Kidney capillary endothelial cell (primary cell): Measurements from ENCODE around the gene CACNA1H.
"Not testable (repeated sequence)": the region's sequence is repeated elsewhere in the genome, so short reads cannot be mapped to it uniquely, and the experiment has no call there.

Experiments
- DNase-seq: peaks from one replicate; pipeline ENCODE4 v3.0.0-alpha.2; 2018; ENCODE audit warnings: low spot score

CACNA1H gene

DNA sequence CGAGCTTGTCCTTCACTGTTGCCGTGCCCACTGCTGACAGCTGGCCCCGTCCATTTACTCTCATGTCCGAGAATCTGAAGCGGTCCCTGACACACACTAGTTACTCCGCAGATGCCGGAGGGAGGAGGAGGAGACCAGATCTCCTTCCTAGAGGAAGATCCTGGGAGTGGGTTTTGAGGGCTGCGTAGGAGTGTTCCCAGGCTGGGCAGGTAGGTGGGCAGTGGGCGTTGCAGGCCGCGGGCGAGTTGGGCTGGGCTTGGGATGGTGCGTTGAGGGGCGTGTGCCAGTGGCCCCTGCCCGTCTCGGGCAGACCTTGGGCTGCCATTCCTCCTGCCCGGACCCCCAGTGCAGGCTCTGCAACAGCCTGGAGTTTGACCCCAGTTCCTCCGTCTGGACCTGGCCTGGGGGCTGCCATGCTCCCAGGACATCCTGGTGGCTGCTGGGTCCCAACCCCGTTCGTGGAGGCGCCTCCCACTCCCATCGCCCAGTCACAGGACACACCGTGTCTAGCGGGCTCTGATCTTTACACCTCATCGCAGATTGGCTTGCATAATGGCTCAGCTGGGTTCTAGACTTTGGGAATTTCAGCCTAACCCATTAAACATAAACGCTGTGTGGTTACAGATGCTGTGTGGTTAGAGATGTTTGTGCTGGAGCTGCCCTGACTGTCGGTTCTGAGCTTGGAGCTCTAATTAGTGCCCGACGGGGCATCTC, 22.8 kb downstream of the CACNA1H start:
- DNase-seq: no peak

DNA sequence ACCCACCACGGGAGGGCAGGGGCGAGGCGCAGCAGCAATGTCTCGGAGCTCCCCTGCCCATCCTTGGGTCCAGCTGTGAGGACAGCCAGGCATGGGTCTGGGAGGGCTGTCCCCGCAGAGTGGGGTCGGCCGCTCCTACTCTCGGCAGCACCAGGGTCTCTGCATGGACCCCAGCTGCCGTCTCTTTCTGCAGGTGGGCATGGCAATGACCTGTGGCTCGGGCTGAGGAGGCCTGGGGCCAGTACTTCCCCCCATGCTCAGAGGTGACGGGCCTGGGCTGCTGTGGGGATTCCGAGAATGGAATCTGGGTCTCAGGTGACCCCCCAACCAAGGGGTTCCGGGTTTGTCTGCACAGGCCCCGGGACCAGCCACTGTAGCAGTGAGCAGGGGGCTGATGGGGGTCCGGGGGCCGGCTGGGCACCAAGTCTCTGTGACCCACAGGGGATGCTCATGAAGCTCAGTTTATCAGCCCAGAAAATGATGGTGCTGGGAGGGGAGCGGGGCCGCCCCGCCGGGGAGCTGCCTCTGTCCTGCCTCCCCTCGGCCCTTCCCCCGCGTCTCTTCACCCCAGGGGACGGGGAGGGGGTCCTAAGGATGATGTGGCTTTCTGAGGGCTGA, 23.5 kb downstream of the CACNA1H start:
- no peak for DNase-seq

DNA sequence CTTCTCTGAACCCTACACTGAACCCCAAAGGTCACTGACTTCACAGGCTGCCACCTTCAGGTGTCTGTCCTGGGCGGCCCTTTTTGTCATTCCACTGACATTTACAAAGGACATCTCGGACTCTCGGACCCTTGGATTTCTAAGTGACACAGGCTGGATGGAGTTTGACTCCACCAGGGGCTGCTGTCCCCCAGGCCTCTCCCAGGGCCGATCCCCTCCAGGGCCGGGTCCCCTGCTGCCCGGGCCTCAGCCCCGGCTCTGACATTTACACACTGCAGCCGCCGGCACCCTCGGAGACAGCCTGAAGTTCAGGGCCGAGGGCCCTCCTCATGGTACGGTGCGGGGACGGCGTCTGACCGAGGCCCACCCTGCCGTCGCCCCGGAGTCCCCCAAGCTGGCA, 24.1 kb downstream of the CACNA1H start:
- no peak for DNase-seq

DNA sequence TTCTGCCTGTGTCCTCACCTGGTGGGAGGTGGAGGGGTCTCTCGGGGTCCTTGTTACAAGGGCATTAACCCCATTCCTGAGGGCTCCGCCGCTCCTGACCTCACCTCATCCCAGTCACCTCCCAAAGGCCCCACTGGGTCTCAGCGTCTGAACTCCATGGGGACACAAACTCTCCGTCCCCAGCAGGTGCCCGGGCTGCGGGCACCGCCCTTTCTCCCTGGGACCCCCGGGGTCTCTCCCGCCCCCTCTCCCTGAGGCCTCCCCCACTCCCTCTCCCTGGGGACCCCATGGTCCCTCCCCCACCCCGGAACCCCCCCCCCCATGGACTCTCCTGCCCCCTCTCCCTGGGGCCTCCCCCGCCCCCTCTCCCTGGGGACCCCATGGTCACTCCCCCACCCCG, 24.8 kb downstream of the CACNA1H start:
- DNase-seq: no peak

DNA sequence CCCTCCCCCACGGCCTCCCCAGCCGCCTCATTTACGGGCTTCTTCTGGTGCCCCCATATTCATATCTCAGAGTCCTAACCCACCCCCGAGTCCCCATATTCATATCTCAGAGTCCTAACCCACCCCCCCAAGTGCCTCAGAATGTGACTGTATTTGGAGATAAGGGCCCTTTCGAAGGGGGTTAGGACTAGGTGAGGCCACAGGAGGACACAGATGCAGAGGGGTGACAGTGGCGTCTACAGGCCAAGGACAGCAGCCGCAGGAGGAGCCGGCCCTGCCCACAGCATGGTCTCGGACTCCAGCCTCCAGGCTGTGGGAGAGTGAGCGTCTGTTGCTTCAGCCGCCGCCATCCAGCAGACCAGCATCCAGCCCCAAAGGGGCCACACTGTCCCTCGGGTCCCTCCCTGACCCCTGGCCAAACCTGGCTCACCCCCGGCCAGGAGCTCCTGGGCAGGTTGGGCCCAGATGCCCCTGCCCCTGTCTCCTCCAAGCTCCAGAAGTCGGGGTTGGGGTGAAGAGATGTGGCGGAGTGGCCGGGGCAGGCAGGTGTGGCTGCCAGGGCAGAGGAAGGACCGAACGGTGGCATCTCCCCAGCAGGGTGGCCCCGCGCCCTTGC, 25.5 kb downstream of the CACNA1H start:
- DNase-seq: no peak

DNA sequence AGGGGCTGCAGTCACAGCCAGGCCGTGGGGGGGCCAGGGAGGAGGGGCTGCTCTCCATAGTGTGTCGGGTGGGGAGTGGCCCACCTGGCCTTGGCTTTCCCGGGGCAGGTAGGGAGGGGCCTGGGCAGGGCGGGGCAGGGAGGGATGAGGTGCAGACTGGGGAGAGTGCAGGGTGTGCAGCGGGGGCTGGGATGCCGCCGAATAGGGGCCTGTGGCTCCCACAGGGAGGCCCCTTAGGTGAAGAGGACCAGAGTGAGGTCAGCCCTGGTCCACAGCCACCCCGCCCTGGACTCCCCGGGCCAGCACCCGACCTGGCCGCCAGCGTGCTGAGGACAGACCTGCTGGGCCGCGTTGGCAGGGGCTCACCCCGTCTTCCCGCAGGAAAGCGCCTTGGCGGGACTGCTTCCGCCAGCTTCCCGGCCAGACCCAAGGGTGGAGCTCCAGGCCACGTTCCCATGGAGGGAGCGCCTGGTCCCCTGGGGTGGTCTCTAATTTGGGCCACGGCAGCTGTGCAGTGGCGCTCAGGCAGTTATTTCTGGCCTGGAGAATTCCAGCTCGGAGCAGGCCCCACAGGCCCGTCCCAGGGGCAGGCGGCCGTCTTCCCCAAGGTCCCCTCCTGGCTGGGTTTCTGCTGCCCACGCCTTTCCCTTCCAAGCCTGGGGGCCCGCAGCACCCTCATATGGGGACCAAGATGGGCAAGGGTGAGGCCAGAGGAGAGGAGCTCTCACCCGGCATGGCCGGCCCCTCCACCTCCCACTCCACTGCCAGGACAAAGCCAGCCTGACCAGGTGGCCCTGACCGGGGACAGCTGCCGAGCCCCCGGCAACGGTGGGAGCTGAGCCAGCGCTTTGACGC, 27.9 kb downstream of the CACNA1H start:
- DNase-seq: no peak

DNA sequence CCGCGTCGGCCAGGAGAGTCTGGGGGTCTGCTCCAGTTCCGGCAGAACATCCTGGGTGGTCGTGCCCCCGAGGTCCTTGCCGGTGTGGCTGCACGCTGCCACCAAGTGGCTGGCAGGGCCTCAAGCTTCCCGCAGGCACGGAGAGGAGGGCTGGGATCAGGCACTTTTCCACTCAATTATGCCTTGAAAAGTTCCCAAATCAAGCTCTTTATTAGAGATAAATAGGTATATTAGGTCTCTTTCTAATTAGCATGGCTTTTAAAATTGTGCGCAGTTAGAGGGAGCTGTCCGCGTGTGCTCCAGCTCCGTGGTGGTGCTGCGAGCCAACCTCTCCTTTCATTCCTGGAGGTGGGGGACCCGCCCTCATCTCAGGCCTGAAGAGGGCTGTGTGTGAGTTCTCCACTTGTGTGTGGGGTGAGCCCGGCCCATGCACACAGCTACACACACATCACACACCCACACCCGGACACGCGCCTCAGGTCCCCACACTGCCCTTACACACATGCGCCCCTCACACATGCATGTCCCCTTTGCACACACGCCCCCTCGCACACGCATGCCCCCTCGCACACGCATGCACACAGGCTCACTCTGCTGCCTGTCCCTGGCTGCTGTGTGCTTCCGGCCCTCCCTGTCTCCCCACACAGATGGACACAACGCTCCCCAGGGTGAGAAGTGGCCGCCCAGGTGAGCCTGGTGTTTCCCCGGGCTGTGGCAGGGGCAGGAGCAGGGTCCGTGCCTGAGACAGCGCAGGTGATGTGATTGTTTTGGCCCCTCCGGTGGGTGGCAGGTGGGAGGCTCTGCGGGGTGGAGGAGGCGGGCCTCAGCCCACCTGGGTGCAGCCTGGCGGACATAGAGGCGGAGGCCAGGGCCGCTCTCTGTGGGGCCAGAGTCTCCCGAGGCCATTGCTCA, 28.8 kb downstream of the CACNA1H start:
- DNase-seq: no peak

DNA sequence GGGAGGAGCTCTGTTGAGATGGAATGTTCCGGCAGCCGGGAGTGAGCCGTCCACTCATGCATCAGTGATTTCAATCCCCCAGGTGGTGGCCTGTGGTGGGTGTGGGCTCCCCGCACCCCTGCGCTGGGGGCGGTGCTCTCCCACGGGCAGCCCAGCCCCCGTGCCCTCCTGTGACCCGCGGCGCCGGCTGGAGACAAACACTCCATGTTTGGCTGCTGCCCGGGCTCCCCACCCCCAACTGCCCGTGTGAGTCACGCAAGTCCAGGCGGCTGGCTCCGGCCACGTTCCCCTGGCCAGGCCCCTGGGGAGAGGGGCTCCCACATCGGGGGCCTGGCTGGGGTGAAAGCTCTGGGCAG, 29.4 kb downstream of the CACNA1H start:
- DNase-seq: peak; percentile 39

DNA sequence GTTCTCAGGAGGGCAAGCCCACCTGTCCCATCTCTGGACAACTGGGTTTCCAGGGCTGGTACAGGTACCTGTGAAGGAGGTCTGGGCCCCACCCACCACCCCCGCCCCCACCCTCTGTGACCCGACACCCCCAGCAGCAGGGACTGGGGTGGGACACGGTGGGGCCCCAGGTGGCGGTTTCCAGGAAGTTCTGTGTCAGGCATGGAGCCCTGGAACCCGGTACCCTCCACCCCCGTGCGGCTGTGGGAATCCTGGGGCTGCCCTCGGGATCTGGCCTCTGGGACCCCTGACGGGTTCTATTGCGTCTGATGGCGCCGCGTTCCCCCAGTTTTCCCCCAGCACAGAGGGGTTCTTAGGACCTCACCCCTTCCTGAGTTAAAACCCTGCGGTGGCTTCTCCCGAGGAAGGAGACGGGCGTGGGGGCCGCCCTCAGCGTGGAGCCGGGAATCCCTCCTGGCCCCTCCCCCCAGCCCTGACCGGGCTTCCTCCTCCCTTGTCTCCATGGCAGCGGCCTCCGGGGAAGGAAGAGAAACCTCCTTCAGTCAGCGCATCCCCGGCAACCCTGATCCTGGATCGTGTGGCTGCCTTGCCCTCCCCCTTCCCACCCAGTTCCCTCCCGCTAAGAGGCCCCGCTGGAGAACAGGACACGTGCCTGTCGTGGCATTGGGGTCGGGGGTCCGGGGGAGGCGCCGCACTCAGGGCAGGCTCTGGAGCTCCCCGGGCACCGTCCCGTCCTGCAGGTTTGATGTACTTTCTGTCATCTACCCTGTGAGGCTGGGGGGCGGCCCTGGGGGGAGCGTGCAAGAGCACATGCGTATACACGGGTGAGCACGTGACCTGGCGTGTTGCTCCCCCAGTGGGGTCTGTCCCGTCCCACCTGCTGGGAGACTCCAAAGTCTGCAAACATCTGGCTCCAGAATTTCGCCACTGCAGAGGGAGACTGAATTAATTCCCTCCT, 30.3 kb downstream of the CACNA1H start:
- DNase-seq: no peak

DNA sequence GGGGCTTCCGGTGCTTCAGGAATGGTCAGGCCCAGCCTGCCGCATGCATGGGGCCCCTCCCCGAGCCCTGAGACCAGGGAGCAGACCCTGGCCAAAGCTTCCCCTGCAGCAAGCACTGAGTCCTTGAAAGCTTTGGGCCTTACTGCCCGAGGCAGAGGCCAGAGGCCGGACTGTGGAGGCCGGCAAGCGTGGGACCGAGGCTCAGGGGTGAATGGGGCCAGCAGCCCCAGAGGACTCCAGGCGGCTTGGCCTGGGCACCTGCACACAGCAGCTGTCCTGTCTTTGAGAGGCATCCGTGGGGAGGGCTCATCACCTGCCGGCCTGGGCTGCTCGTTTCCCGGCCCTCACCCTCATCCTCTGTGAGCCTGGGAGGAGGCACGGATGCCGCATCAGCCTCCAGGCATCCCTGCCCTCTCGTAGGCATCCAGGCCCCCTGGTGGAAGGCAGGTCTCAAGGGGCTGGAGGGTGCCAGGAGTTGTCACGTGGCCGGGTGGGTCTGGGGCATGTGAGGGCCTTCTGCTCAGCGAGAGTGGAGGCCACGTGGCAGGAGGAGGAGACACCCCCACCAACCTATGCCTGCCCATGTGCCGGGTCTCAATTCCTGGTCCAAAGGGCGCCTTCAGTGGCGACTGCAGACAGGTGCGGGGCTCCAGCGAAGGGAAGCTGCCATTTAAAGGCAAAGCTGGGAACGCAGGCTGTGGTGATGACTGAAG, 31.4 kb downstream of the CACNA1H start:
- DNase-seq: no peak

DNA sequence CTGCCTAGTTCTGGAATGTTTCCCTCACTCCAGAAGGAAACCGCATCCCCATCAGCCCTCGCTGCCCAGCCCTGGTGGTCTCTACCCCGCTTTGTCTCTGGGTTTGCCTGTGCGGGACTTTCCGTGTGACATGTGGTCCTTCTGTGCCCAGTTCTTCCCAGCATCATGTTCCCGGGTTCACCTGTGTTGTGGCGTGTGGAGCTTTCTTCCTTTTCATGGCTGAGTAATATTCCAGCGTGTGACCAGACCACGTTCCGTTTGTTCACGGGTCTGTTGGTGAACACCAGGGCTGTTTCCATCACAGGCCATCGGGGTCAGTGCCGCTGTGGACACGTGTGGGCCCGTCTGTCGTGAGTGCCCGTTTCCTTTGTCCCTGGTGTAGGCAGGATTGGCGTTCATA, 32.1 kb downstream of the CACNA1H start:
- no peak for DNase-seq

DNA sequence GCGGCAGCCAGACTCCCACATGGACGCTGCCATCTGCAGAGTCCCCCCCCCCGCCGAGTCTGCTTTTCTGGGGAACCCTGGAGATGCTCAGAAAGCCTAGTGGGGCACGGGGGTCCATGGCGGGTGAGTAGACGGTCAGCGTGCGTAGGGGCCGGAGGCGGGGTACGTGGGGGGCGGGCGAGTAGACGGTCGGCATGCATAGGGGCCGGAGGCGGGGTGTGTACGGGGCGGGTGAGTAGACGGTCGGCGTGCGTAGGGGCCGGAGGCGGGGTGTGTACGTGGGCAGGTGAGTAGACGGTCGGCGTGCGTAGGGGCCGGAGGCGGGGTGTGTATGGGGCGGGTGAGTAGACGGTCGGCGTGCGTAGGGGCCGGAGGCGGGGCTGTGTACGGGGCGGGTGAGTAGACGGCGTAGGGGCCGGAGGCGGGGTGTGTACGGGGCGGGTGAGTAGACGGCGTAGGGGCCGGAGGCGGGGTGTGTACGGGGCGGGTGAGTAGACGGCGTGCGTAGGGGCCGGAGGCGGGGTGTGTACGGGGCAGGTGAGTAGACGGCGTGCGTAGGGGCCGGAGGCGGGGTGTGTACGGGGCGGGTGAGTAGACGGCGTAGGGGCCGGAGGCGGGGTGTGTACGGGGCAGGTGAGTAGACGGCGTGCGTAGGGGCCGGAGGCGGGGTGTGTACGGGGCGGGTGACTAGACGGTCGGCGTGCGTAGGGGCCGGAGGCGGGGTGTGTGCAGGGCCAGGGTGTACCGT, 32.7 kb downstream of the CACNA1H start:
- DNase-seq: not testable (repeated sequence)

DNA sequence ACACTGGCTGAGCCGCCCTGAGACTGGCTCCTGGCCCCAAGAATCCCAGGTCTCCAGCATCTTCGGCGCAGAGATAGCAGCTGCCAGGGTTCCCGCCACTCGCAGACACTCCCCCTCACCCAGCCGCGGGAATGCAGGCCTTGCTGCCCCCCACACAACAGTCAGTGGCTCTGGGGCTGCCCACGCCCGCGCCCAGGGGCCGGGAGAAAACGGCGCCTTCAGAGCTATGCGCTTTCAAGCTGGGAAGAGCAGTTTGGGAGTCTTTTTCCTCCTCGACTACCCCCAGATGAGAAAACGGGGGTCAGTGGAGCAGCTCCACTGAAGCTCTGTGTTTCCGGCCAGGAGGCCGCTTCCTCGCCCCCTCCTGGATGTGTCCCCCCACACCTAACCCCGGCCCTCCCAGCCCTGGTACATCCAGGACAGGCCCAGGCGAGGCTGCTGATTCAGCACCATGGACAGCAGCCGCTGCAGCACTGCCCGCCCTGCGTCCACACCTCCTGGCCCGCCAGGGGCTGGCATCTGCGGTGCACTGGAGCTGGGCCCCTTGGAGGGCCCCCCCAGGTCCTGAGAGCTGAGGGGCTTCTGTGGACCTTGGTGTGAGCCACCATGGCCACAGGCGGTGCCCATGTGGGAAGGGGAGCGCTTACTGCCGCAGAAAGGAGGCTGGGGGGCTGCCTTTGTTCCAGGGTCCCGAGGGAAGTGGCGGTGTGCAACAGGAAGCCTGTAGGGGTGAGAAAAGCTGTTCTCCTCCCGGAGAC, 35.7 kb downstream of the CACNA1H start:
- peak; percentile 34 for DNase-seq

DNA sequence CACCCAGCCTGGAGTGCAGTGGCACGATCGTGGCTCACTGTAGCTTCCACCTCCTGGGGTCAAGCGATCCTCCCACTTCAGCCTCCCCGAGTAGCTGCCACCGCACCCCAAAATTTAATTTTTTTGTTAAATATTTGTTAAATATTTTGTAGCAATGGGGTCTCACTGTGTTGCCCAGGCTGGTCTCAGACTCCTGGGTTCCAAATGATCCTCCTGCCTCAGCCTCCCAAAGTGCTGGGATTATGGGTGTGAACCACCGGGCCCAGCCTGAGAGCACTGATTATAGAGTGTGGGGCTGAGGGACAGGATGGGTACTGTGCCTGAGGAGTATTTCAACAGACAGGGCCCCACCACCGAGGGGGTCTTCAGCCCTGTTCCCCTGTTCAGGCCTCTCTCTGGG, 36.5 kb downstream of the CACNA1H start:
- no peak for DNase-seq

DNA sequence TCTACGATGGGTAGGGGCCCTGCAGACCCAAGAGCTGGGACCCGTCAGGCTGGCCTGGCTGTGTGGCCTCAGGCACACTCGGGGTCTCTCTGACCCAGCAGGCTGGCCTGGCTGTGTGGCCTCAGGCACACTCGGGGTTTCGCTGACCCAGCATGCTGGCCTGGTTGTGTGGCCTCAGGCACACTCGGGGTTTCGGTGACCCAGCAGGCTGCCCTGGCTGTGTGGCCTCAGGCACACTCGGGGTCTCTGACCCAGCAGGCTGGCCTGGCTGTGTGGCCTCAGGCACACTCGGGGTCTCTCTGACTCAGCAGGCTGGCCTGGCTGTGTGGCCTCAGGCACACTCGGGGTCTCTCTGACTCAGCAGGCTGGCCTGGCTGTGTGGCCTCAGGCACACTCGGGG, 37.9 kb downstream of the CACNA1H start:
- not testable (repeated sequence) for DNase-seq

DNA sequence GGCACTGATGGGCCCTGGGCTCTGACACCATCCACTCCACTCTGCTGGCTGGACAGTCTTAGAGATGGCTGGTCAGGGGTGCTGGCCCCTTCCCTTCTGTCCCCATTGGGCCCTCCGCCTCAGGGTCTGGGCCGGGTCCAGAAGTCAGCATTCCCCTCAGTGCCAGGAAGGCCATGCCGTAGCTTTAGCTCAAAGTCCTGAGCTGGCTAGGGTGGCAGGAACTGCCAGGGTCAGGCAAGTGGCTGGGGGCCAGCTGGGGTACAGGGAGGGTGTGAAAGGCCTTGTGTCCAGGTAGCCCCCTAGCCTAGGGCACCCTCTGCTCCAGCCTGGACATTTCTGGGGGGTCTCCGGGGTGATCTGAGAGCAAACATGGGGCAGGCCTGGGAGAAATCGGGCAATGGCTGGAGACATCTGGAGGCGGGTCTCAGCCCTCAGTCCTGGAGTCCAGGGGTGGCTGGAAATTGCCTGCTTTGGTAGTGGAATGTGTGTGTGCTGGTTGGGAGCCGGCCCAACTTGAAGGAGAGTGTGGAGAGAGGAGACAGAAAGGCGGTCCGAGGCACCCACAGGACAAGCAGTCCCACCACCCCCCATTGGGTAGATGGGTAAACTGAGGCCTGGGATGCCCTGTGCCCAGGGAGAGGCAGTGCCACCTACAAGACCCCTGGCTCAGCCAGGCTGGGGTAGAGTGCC, 39.6 kb downstream of the CACNA1H start:
- DNase-seq: no peak

DNA sequence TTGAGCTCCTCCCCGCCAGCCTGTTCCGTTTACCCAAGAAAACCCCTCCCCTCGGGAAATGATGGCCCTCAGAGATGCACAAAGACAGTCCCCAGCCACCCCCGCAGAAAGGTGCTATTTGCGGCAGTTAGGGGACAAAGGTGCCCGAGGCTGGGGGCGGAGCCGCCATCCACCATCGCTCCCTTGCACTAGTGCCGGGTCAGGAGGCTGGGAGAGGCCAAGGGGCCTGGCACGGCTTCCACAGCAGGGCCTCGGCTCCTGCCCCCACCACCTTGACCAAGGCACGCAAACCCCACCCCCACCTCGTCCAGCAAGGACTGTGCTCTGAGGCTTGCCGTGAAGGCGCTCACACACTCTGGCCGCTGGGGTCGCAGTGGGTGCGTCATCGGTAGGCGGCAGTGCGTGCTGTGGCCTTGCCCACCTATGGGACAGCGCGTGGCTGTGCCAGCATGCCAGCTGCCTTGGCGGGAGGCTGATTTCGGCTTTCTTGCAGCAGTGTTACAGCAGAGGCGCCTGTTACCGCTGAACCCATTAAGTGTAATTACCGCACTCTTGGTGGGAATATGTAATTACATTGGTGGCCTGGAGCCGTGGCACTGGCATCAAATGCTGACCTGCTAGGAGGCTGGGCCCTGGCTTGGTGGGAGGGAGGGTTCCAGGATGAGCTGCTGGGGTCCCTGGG, 40.4 kb downstream of the CACNA1H start:
- no peak for DNase-seq
